HepG2 (cell line): ENCODE measurements around the gene CLIC1. TPM values are rescaled to one million over a fixed set of nuclear protein-coding genes. Genes with fewer than 3 reads are reported as not detected.

Experiments
- ELF1 ChIP-seq: sonication (generic); formaldehyde crosslinking; IDR thresholded peaks from 2 replicates; pipeline ENCODE4 v1.4.0; 2020; ENCODE audit warnings: missing genetic modification reagents
- HINFP ChIP-seq: sonication (generic); formaldehyde crosslinking; IDR thresholded peaks from 2 replicates; pipeline ENCODE4 v1.4.0; 2020; ENCODE audit warnings: low read depth, mild to moderate bottlenecking, missing genetic modification reagents
- RBM22 ChIP-seq: fragments of 200-400 bp; formaldehyde crosslinking; optimal IDR thresholded peaks from 2 replicates; pipeline ENCODE3; 2017; ENCODE audit warnings: mild to moderate bottlenecking, low read length, moderate library complexity
- SMARCC2 ChIP-seq: fragments of 450-650 bp; IDR thresholded peaks from 2 replicates; pipeline ENCODE4 v1.6.1; 2017; ENCODE audit warnings: antibody characterized with exemption, mild to moderate bottlenecking
- SMARCE1 ChIP-seq: fragments of 450-650 bp; IDR thresholded peaks from 2 replicates; pipeline ENCODE4 v1.6.1; 2017; ENCODE audit warnings: borderline replicate concordance
- SRSF4 ChIP-seq: fragments of 200-400 bp; formaldehyde crosslinking; IDR thresholded peaks from one replicate; pipeline ENCODE4 v1.6.1; 2018; ENCODE audit warnings: mild to moderate bottlenecking, low read depth, low read length, moderate library complexity; ENCODE audit not compliant: poor library complexity, severe bottlenecking
- THRA ChIP-seq: sonication (generic); formaldehyde crosslinking; IDR thresholded peaks from 2 replicates; pipeline ENCODE4 v1.4.0; 2020; ENCODE audit warnings: missing genetic modification reagents, borderline replicate concordance
- ZFP37 ChIP-seq: sonication (generic); formaldehyde crosslinking; IDR thresholded peaks from 2 replicates; pipeline ENCODE4 v1.4.0; 2020; ENCODE audit warnings: missing genetic modification reagents, borderline replicate concordance
- ZFP82 ChIP-seq: sonication (generic); formaldehyde crosslinking; IDR thresholded peaks from 2 replicates; pipeline ENCODE4 v1.5.1; 2020; ENCODE audit warnings: mild to moderate bottlenecking, missing genetic modification reagents, borderline replicate concordance
- ZNF296 ChIP-seq: sonication (generic); formaldehyde crosslinking; conservative IDR thresholded peaks from 2 replicates; pipeline ENCODE4 v1.5.0; 2020; ENCODE audit warnings: mild to moderate bottlenecking, missing genetic modification reagents
- ZNF503 ChIP-seq: sonication (generic); formaldehyde crosslinking; IDR thresholded peaks from 2 replicates; pipeline ENCODE4 v1.4.0; 2020; ENCODE audit warnings: missing genetic modification reagents
- ZNF569 ChIP-seq: sonication (generic); formaldehyde crosslinking; IDR thresholded peaks from 2 replicates; pipeline ENCODE4 v1.5.0; 2020; ENCODE audit warnings: mild to moderate bottlenecking, missing genetic modification reagents, moderate library complexity, borderline replicate concordance
- ZNF574 ChIP-seq: sonication (generic); formaldehyde crosslinking; IDR thresholded peaks from 2 replicates; pipeline ENCODE4 v1.4.0; 2020; ENCODE audit warnings: missing genetic modification reagents
- ZNF616 ChIP-seq: sonication (generic); formaldehyde crosslinking; IDR thresholded peaks from 2 replicates; pipeline ENCODE4 v1.5.0; 2020; ENCODE audit warnings: low read depth, mild to moderate bottlenecking, missing genetic modification reagents
- ZNF710 ChIP-seq: sonication (generic); formaldehyde crosslinking; IDR thresholded peaks from 2 replicates; pipeline ENCODE4 v1.5.0; 2020; ENCODE audit warnings: mild to moderate bottlenecking, missing genetic modification reagents, borderline replicate concordance
- ZNF713 ChIP-seq: sonication (generic); formaldehyde crosslinking; IDR thresholded peaks from 2 replicates; pipeline ENCODE4 v1.4.0; 2020; ENCODE audit warnings: mild to moderate bottlenecking, missing genetic modification reagents
- ZNF746 ChIP-seq: sonication (generic); formaldehyde crosslinking; IDR thresholded peaks from 2 replicates; pipeline ENCODE4 v1.8.0; 2022; ENCODE audit warnings: mild to moderate bottlenecking, missing genetic modification reagents
- ZNF773 ChIP-seq: sonication (generic); formaldehyde crosslinking; IDR thresholded peaks from 2 replicates; pipeline ENCODE4 v1.4.0; 2020; ENCODE audit warnings: missing genetic modification reagents, borderline replicate concordance
- ZNF777 ChIP-seq: sonication (generic); formaldehyde crosslinking; IDR thresholded peaks from 2 replicates; pipeline ENCODE4 v1.4.0; 2020; ENCODE audit warnings: missing genetic modification reagents
- polyA plus RNA-seq, 8 experiments: library from polyadenylated mRNA; depleted of rRNA in 3 of 8; stranded (reverse) in 7 of 8; unstranded in 1 of 8; fragments of >200 nt; fragmentation: Illumina TruSeq in 4 of 8; extraction: Trizol in 4 of 8; gene quantifications; 2 replicates each; pipeline versions ENCODE4 v1.2.1 to v1.2.3, GENCODE V29; 2011 to 2016; ENCODE audit warnings: low read depth in 4 of 8, missing spikeins in 1 of 8, mixed read lengths in 1 of 8; ENCODE audit not compliant: insufficient read depth in 1 of 8
- total RNA-seq, 5 experiments: library from RNA; depleted of rRNA; stranded (reverse); fragments of >200 nt; fragmentation: Illumina TruSeq; extraction: Trizol; gene quantifications; 2 replicates each; pipeline ENCODE4 v1.2.3, GENCODE V29; 2016; ENCODE audit warnings: low read depth in 1 of 5

The CLIC1 gene
- total and polyA plus RNA-seq, 2 of the 13 experiments (the other 11 are each of a cell fraction or from before 2014, with no cell fraction given), result 602 to 891 TPM

- peak; percentile 82 for TF ChIP-seq ZNF710
- TF ChIP-seq SMARCE1, result no peak
- TF ChIP-seq ZNF574, result peak; percentile 82
- peak; percentile 84; the same call in 1 of the 2 replicates for TF ChIP-seq ZFP37 (CRISPR knock-in tag)
- TF ChIP-seq SMARCC2, result no peak
- peak; percentile 94 for TF ChIP-seq HINFP (CRISPR knock-in tag)
- peak; percentile 98 for TF ChIP-seq ZNF616 (CRISPR knock-in tag)
- peak; percentile 95 for TF ChIP-seq ZNF296 (CRISPR knock-in tag)
- no peak for TF ChIP-seq SRSF4
- TF ChIP-seq ZNF773 (CRISPR knock-in tag), result peak; percentile 97
- TF ChIP-seq ZNF569 (CRISPR knock-in tag), result peak; percentile 91; the same call in 1 of the 2 replicates
- no peak for TF ChIP-seq RBM22
- TF ChIP-seq ZNF713, result no peak; the same call in 1 of the 2 replicates
- TF ChIP-seq THRA (CRISPR knock-in tag), result no peak; the same call in 1 of the 2 replicates
- peak; percentile 15 for TF ChIP-seq ZNF503 (CRISPR knock-in tag)
- TF ChIP-seq ZNF746 (CRISPR knock-in tag), result peak; percentile 75
- TF ChIP-seq ELF1 (CRISPR knock-in tag), result peak; percentile 35
- TF ChIP-seq ZFP82 (CRISPR knock-in tag), result peak; percentile 99
- no peak for TF ChIP-seq ZNF777
Observed at GRCh38 chr6:31739639-31740396, 3.5 kb upstream of the CLIC1 start, which contains the start of gene MSH5 (continued).
